GM10847 (cell line): Measurements from ENCODE around the gene UBA7.

ENCODE experiments used
- POLR2A ChIP-seq: IDR thresholded peaks from 2 replicates; pipeline ENCODE4 v1.6.1; 2011; ENCODE audit not compliant: insufficient read length; ENCODE audit errors: extremely low read depth

Gene UBA7

DNA sequence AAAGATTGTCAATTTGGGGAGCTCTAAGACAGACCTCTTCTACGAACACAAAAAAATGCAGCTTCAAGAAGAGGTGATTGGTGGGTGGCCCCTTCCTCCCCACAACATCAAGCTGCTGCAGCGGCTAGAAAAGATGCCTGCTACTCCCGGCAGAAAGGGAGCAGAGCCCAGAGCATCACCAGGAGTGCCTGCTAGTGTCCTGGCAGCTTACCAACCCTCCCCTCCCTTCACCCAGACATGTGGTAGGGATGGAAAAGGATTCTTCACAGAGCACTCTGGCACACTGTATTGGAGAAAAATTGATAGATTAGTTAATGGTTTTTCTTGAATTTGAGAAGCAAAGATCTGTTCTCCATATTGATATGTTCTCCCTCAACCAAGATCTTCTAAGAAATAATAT lies 38.2 kb downstream of the UBA7 start:
- TF ChIP-seq POLR2A, result no peak

- no peak for TF ChIP-seq POLR2A
These were observed 41.0 kb downstream of the UBA7 start for GRCh38 chr3:49772703-49773102.

DNA sequence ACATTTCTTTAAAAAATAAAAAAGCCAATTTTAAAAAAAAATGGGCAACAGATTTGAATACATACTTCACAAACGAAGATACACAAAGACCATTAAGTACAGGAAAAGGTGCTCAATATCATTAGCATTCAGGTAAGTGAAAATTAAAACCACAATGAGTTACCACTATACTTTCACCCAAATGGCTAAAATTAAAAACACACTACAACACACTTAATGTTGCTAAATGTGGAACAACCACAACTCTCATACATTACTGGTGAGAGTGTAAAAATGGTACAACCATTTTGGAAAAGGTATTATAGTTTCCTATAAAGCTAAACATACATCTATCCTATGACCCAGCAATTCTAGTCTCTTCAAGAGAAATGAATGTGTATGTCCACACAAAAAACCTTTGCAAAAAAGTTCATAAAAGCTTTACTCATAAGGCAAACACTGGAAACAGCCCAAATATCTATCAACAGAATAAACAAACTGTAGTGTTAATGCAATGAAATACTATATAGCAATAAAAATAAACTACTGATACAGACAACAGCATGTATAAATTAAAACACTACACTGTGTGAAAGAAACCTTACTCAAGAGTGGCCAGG lies 42.3 kb downstream of the UBA7 start:
- TF ChIP-seq POLR2A, result no peak

DNA sequence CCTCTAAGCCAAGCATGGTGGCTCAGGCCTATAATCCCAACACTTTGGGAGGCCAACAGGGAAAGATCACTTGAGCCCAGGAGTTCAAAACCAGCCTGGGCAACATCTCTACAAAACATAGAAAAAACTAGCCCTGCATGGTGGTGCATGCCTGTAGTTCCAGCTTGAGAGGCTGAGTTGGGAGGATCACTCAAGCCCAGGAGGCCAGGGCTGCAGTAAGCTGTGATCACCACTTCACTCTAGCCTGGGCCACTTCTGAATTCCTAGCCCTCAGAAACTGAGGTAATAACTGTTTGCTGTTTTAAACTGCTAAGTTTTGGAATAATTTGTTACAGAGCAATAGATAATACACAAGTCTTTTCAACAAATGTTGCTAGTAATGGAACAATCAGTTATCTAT lies 43.8 kb downstream of the UBA7 start:
- no peak for TF ChIP-seq POLR2A

GRCh38 chr3:49769286-49769915 lies 44.4 kb downstream of the UBA7 start:
- TF ChIP-seq POLR2A, result no peak

- no peak for TF ChIP-seq POLR2A
These were observed 49.8 kb downstream of the UBA7 start for GRCh38 chr3:49763981-49764380.

DNA sequence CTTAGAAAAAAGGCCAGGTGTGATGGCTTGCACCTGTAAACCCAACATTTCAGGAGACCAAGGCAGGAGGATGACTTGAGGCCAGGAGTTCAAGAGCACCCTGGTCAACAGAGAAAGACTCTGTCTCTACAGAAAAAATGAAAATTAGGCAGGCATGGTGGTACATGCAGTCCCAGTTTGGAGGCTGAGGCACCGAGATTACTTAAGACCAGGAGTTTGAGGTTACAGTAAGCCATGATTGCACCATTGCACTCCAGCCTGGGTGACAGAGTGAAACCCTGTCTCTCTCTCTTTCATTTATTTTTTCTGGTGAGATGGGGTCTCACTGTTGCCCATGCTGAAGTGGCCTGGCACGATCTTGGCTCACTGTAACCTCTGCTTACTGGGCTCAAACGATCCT lies 52.1 kb downstream of the UBA7 start:
- no peak for TF ChIP-seq POLR2A

GRCh38 chr3:49759226-49759625 lies 54.5 kb downstream of the UBA7 start:
- no peak for TF ChIP-seq POLR2A

DNA sequence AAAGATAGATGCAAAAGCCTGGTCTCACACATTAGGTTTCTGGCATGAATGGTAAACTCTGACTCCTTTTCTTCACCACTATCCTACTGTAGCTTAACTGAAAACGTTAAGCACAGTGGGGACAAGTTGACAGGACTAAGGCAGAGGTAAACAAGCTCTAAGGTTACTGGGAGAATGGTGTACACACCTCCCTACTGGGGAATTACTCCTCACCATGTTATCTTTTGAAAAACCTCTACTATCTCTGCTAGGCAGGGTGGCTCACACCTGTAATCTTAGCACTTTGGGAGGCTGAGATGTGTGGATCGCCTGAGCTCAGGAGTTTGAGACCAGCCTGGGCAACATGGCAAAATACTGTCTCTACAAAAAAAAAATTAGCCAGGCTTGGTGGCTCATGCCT lies 56.6 kb downstream of the UBA7 start:
- TF ChIP-seq POLR2A, result no peak

GRCh38 chr3:49756036-49756435 lies 57.7 kb downstream of the UBA7 start:
- TF ChIP-seq POLR2A, result no peak
